ENCODE results near the gene CEBPE. TPM values are rescaled to one million over a fixed set of nuclear protein-coding genes. Genes with fewer than 3 reads are reported as not detected.

CEBPE gene
- total RNA-seq, 1 experiment from 2014 or later: not detected

DNA sequence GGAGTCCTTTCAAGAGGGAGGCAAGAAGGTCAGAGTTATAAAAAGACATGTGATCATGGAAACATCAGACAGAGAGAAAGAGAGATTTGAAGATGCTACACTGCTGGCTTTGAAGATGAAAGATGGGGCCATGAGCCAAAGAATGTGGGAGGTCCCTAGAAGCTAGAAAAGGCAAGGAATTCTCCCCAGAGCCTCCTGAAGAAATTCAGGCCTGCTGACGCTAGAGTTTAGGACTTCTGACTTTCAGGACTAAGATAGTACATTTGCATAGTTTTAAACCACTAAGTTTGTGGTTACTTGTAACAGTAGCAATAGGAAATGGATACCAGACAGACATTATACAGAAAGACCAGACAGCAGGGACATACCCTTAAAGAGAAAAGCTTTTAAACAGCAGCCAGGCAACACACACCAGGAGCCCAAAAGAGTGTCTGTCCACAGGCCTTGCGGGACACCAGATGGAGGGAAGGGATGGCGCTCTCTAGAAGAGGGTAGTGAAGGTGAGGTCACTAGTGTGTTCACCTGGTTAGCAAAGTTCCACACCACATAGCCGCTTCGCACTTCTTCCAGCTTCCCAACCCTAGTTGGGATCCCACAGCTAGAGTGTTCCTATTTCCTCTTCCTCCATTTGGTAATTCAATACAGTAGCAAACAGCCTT, 29.7 kb upstream of the CEBPE start:
- BruUV-seq (replicated peaks): no TSS peak
- Histone ChIP-seq H3K27ac (no peak overlapping the region), H3K27me3 (ENCODE audit: insufficient read depth, low read depth) (no peaks in the 10 kb centered on the region), H3K4me2 (no peak overlapping the region), H3K9me2 (ENCODE audit: insufficient read depth) (no peaks in the 10 kb centered on the region), H3K9me3 (ENCODE audit: insufficient read depth, low read depth) (no peaks in the 10 kb centered on the region), H4K20me1 (ENCODE audit: insufficient read depth) (no peaks in the 10 kb centered on the region), H2AFZ (no peak overlapping the region), H3K36me3 (ENCODE audit: low read depth) (no peaks in the 10 kb centered on the region), H3K79me2 (ENCODE audit: low read depth) (no peaks in the 10 kb centered on the region), H3K4me1 (replicated peaks; ENCODE audit: insufficient read depth) (peaks cover 22% of the 10 kb centered on the region), H3K4me3 (no peak overlapping the region), H3F3A (ENCODE audit: insufficient read depth, low read depth) (peaks cover 5% of the 10 kb centered on the region; the same call in 1 of the 2 replicates)
- ChIA-PET POLR2A (ENCODE audit: unreplicated experiment) (no interaction called here), CTCF (interaction anchor here (0.5 kb wide), 1 partner anchor 31 kb away, joined by 4 read pairs; no protein-coding TSS in a partner anchor)
- TF ChIP-seq, protein P1, sequence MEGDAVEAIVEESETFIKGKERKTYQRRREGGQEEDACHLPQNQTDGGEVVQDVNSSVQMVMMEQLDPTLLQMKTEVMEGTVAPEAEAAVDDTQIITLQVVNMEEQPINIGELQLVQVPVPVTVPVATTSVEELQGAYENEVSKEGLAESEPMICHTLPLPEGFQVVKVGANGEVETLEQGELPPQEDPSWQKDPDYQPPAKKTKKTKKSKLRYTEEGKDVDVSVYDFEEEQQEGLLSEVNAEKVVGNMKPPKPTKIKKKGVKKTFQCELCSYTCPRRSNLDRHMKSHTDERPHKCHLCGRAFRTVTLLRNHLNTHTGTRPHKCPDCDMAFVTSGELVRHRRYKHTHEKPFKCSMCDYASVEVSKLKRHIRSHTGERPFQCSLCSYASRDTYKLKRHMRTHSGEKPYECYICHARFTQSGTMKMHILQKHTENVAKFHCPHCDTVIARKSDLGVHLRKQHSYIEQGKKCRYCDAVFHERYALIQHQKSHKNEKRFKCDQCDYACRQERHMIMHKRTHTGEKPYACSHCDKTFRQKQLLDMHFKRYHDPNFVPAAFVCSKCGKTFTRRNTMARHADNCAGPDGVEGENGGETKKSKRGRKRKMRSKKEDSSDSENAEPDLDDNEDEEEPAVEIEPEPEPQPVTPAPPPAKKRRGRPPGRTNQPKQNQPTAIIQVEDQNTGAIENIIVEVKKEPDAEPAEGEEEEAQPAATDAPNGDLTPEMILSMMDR (conservative IDR thresholded peaks at IDR 0.05): no peak
- no peak for TF ChIP-seq EZH2 (IDR thresholded peaks at IDR 0.05; ENCODE audit: low read depth)
- DNase-seq: no peak
- intact Hi-C loops (cut with micrococcal nuclease; ENCODE audit: unreplicated experiment): no loop called here

DNA sequence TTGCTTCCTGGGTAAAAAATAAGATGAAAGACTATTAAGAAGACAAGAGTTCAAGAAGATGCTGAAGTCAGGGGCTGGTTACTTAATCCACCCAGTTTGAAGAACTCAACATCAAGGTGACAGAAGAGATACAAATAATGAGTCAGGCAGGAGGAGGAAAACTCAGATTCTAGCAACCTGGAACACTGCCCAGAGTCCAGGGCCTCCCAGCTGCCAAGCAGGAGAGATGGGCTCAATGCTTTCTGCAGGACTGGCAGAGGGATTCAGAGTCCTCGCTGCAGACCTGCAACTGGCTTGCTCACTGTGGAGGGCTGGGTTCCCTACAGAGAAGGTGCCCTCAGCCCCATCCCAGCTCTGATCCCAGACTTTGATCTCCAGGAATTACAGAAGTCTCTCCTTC, 28.6 kb upstream of the CEBPE start:
- H3F3A ChIP-seq (ENCODE audit: insufficient read depth, low read depth): peaks cover 5% of the 10 kb centered on the region; the same call in 1 of the 2 replicates
- no peaks in the 10 kb centered on the region for H3K27me3 ChIP-seq (ENCODE audit: insufficient read depth, low read depth)
- BruUV-seq (replicated peaks): no TSS peak
- H3K36me3 ChIP-seq (ENCODE audit: low read depth): no peaks in the 10 kb centered on the region
- no peaks in the 10 kb centered on the region for H4K20me1 ChIP-seq (ENCODE audit: insufficient read depth)
- H3K4me3 ChIP-seq: no peak overlapping the region
- no peaks in the 10 kb centered on the region for H3K9me2 ChIP-seq (ENCODE audit: insufficient read depth)
- peaks cover 27% of the 10 kb centered on the region for H3K4me1 ChIP-seq (replicated peaks; ENCODE audit: insufficient read depth)
- no peak overlapping the region for H3K27ac ChIP-seq
- POLR2A ChIA-PET (ENCODE audit: unreplicated experiment): no interaction called here
- DNase-seq: peak in 1 of 2 experiments; percentile 43
- H3K9me3 ChIP-seq (ENCODE audit: insufficient read depth, low read depth): no peaks in the 10 kb centered on the region
- TF ChIP-seq, protein P1 (conservative IDR thresholded peaks at IDR 0.05): no peak
- TF ChIP-seq EZH2 (IDR thresholded peaks at IDR 0.05; ENCODE audit: low read depth): no peak
- intact Hi-C loops (cut with micrococcal nuclease; ENCODE audit: unreplicated experiment): no loop called here
- CTCF ChIA-PET: no interaction called here
- no peaks in the 10 kb centered on the region for H3K79me2 ChIP-seq (ENCODE audit: low read depth)
- H2AFZ ChIP-seq: no peak overlapping the region
- no peak overlapping the region for H3K4me2 ChIP-seq

DNA sequence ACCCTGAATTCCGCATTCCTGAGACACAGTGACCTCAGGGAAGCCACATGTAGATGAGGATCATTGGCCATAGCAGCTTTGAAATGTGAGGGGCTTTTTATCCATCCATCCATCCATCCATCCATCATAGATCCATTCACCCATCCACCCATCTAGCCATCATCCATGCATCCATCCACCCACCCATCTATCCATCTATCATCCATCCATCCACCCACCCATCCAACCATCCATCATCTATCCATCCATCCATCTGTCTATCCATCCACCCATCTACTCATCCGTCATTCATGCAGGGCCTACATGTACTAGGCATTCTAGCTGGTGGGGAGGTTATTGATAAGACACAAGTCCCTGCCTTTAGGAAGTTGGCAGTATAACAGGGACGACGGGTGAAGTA, 27.9 kb upstream of the CEBPE start:
- no peaks in the 10 kb centered on the region for H3K79me2 ChIP-seq (ENCODE audit: low read depth)

More for the DNA sequence above, 27.9 kb upstream of the CEBPE start:
- Histone ChIP-seq H3K36me3 (ENCODE audit: low read depth) (no peaks in the 10 kb centered on the region), H3K27me3 (ENCODE audit: insufficient read depth, low read depth) (no peaks in the 10 kb centered on the region), H3K4me2 (no peak overlapping the region), H3K4me3 (no peak overlapping the region), H3K9me3 (ENCODE audit: insufficient read depth, low read depth) (no peaks in the 10 kb centered on the region), H2AFZ (no peak overlapping the region), H3F3A (ENCODE audit: insufficient read depth, low read depth) (peaks cover 5% of the 10 kb centered on the region; the same call in 1 of the 2 replicates), H3K4me1 (replicated peaks; ENCODE audit: insufficient read depth) (peaks cover 33% of the 10 kb centered on the region), H3K27ac (no peak overlapping the region), H4K20me1 (ENCODE audit: insufficient read depth) (no peaks in the 10 kb centered on the region), H3K9me2 (ENCODE audit: insufficient read depth) (no peaks in the 10 kb centered on the region)
- ChIA-PET CTCF (no interaction called here), POLR2A (ENCODE audit: unreplicated experiment) (interaction anchor here (0.6 kb wide), 1 partner anchor 38 kb away, joined by 5 read pairs; no protein-coding TSS in a partner anchor)
- intact Hi-C loops (cut with micrococcal nuclease; ENCODE audit: unreplicated experiment): no loop called here
- TF ChIP-seq, protein P1 (conservative IDR thresholded peaks at IDR 0.05): no peak
- no peak for TF ChIP-seq EZH2 (IDR thresholded peaks at IDR 0.05; ENCODE audit: low read depth)
- DNase-seq: no peak
- BruUV-seq (replicated peaks): no TSS peak
